Measurements from ENCODE around the gene HPCAL1. TPM values are rescaled to one million over a fixed set of nuclear protein-coding genes. Genes with fewer than 3 reads are reported as not detected.

HPCAL1 gene
- total RNA-seq, 1 donor from 2014 or later, result 17.3 TPM

GRCh38 chr2:10372862-10373240 lies 70.1 kb downstream of the HPCAL1 start:
- H3K4me1 Mint-ChIP-seq, result peaks cover 45% of the 10 kb centered on the region
- H3K27ac Mint-ChIP-seq (ENCODE audit: unreplicated experiment), result peak overlapping the region; percentile 71
- TF ChIP-seq, protein P1, sequence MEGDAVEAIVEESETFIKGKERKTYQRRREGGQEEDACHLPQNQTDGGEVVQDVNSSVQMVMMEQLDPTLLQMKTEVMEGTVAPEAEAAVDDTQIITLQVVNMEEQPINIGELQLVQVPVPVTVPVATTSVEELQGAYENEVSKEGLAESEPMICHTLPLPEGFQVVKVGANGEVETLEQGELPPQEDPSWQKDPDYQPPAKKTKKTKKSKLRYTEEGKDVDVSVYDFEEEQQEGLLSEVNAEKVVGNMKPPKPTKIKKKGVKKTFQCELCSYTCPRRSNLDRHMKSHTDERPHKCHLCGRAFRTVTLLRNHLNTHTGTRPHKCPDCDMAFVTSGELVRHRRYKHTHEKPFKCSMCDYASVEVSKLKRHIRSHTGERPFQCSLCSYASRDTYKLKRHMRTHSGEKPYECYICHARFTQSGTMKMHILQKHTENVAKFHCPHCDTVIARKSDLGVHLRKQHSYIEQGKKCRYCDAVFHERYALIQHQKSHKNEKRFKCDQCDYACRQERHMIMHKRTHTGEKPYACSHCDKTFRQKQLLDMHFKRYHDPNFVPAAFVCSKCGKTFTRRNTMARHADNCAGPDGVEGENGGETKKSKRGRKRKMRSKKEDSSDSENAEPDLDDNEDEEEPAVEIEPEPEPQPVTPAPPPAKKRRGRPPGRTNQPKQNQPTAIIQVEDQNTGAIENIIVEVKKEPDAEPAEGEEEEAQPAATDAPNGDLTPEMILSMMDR (conservative IDR thresholded peaks at IDR 0.05), result no peak
- no peaks in the 10 kb centered on the region for H3K9me3 Mint-ChIP-seq
- no peaks in the 10 kb centered on the region for H3K36me3 Mint-ChIP-seq (ENCODE audit: low read depth)
- no peaks in the 10 kb centered on the region for H3K27me3 Mint-ChIP-seq (ENCODE audit: low read depth)
- H3K4me3 Mint-ChIP-seq, result no peak overlapping the region
- no peak for DNase-seq (ENCODE audit: low read depth, low spot score)

DNA sequence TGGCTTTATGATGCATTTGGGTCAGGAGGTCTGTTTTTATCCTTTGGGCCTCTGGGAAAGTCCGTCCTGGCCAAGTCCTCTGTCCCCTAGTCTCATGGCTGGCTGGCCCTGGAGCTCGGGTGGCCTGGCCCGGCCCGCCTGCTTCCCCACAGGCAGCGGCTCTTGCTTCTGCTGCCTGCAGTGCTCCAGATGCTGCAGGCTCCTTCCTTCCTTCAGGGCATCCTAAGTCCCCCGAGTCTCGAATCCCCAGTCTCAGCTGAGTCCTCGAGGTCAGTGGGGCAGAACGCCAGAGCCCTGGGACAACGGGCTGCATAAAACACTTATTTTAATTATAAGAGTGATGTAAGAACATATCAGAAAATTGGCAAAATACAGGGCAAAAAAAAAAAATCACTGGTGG lies 71.2 kb downstream of the HPCAL1 start:
- H3K4me1 Mint-ChIP-seq, result peaks cover 55% of the 10 kb centered on the region
- TF ChIP-seq, protein P1 (conservative IDR thresholded peaks at IDR 0.05), result no peak
- H3K27ac Mint-ChIP-seq (ENCODE audit: unreplicated experiment), result no peak overlapping the region
- no peaks in the 10 kb centered on the region for H3K27me3 Mint-ChIP-seq (ENCODE audit: low read depth)
- DNase-seq (ENCODE audit: low read depth, low spot score), result no peak
- H3K4me3 Mint-ChIP-seq, result no peak overlapping the region
- H3K9me3 Mint-ChIP-seq, result no peaks in the 10 kb centered on the region
- H3K36me3 Mint-ChIP-seq (ENCODE audit: low read depth), result no peaks in the 10 kb centered on the region

DNA sequence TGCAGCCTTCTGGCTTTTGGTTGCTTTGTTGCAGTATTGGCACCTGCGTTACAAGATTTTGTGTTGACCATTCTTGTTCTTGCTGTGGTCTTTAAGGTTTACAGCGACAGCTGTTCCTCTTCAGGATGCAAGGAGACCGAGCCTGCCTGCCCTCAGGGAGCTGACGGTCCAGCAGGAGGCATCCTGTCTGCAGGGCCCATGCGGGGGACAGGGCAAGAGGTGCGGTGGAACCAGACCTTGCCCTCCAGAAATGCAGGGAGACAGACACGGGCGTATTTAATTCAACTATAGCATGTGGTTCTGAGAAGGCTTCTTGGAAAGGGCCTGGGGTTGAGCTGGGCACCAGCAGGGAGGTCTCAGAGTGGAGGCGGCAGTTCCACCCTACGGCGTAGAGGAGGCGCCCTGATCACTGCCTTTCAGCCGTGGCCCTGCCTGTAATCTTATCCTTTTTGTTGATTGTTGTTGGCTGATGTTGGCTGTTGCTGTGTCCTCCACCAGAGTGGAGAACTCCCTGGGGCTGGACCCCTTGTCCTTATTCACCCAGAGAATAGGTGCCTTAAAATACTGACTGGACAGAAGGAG lies 71.7 kb downstream of the HPCAL1 start:
- no peak overlapping the region for H3K4me3 Mint-ChIP-seq
- TF ChIP-seq, protein P1 (conservative IDR thresholded peaks at IDR 0.05), result no peak
- no peak for DNase-seq (ENCODE audit: low read depth, low spot score)
- no peaks in the 10 kb centered on the region for H3K36me3 Mint-ChIP-seq (ENCODE audit: low read depth)
- H3K27ac Mint-ChIP-seq (ENCODE audit: unreplicated experiment), result peak overlapping the region; percentile 88
- H3K27me3 Mint-ChIP-seq (ENCODE audit: low read depth), result no peaks in the 10 kb centered on the region
- peaks cover 55% of the 10 kb centered on the region for H3K4me1 Mint-ChIP-seq
- H3K9me3 Mint-ChIP-seq, result no peaks in the 10 kb centered on the region

DNA sequence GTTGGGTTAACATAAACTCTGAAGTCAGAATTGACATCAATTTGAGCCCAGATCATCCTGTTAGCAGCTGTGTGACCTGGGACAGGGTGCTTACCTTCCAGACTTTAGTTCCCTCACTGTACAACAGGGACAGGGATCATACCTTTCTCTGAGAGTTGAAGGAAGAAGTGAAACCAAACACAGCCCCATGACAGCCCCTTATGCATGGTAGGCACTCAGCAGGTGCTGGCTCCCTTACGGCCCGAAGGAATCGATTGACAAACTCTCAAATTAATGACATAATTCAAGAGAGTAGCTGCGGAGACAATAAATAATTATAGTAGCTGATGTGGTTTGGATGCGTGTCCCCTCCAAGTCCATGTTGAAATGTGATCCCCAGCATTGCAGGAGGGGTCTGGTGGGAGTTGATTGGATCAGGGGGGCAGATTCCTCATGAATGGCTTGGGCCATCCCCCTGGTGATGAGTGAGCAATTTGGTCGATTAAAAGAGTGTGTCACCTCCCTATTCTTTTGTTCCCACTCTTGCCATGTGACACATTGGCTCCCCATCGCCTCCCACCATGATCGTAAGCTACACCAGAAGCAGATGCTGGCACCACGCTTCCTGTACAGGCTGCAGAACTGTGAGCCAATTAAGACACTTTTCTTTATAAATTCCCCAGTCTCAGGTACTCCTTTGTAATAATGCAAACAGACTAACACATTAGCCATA lies 73.0 kb downstream of the HPCAL1 start:
- Mint-ChIP-seq H3K4me1 (peaks cover 52% of the 10 kb centered on the region), H3K4me3 (no peak overlapping the region), H3K27me3 (ENCODE audit: low read depth) (no peaks in the 10 kb centered on the region), H3K27ac (ENCODE audit: unreplicated experiment) (peak overlapping the region; percentile 38), H3K9me3 (no peaks in the 10 kb centered on the region), H3K36me3 (ENCODE audit: low read depth) (no peaks in the 10 kb centered on the region)
- TF ChIP-seq, protein P1 (conservative IDR thresholded peaks at IDR 0.05), result no peak
- no peak for DNase-seq (ENCODE audit: low read depth, low spot score)

- Mint-ChIP-seq H3K36me3 (ENCODE audit: low read depth) (no peaks in the 10 kb centered on the region), H3K4me3 (no peak overlapping the region), H3K9me3 (no peaks in the 10 kb centered on the region), H3K4me1 (peaks cover 54% of the 10 kb centered on the region), H3K27ac (ENCODE audit: unreplicated experiment) (no peak overlapping the region), H3K27me3 (ENCODE audit: low read depth) (no peaks in the 10 kb centered on the region)
- TF ChIP-seq, protein P1 (conservative IDR thresholded peaks at IDR 0.05), result no peak
- DNase-seq (ENCODE audit: low read depth, low spot score), result no peak
Measured at GRCh38 chr2:10377052-10377746, 74.5 kb downstream of the HPCAL1 start.

All from neural crest cell (in vitro differentiated cells).